Caco-2 (cell line): ENCODE measurements around the gene LLGL1. TPM values are rescaled to one million over a fixed set of nuclear protein-coding genes. Genes with fewer than 3 reads are reported as not detected.
A peak's percentile ranks its signal among the peaks of the same experiment; 100 is the strongest.

Source experiments
- BruUV-seq: library from RNA; stranded (reverse); fragments of 400-500 nt; replicated peaks from 2 replicates; lab custom pipeline; 2021; lab: Mats Ljungman, UMichigan
- CTCF ChIA-PET: fragments of 300-600 bp; sonication (Branson Sonifier 250); formaldehyde crosslinking; loops from one replicate; lab custom pipeline; 2022; ENCODE audit warnings: antibody characterized with exemption; lab: Charles Lee
- POLR2A ChIA-PET: fragments of 300-600 bp; sonication (Branson Sonifier 250); formaldehyde crosslinking; loops from one replicate; lab custom pipeline; 2022; ENCODE audit warnings: antibody characterized with exemption; lab: Charles Lee
- DNase-seq, 2 experiments: peaks; one replicate each; pipeline versions ENCODE4 v3.0.0 to v3.0.0-alpha.2; 2020 to 2022
- H3K27me3 ChIP-seq: replicated peaks from 2 replicates; pipeline ENCODE4 v1.6.0; 2011; ENCODE audit warnings: low read length; ENCODE audit not compliant: control insufficient read depth, insufficient read depth
- H3K36me3 ChIP-seq: 2 replicates; pipeline ENCODE4 v1.5.1; 2011; ENCODE audit warnings: low read length; ENCODE audit not compliant: control insufficient read depth, insufficient read depth
- H3K4me1 ChIP-seq: fragments of 250-450 bp; sonication (Bioruptor Pico); 2 replicates; pipeline ENCODE4 v1.5.1; 2020; ENCODE audit warnings: mild to moderate bottlenecking
- H3K4me3 ChIP-seq: 2 replicates; pipeline ENCODE4 v1.5.1; 2011; ENCODE audit warnings: low read depth, mild to moderate bottlenecking, control low read depth, low read length
- H3K9me3 ChIP-seq: fragments of 250-450 bp; sonication (Bioruptor Pico); 2 replicates; pipeline ENCODE4 v1.5.1; 2020; ENCODE audit warnings: mild to moderate bottlenecking, moderate library complexity
- H3K27ac Mint-ChIP-seq: one replicate; pipeline ENCODE4 v1.8.0; 2022; ENCODE audit warnings: mixed read lengths; ENCODE audit not compliant: unreplicated experiment
- H3K27me3 Mint-ChIP-seq: one replicate; pipeline ENCODE4 v1.8.0; 2022; ENCODE audit warnings: mixed read lengths; ENCODE audit not compliant: insufficient read depth, unreplicated experiment
- H3K36me3 Mint-ChIP-seq: one replicate; pipeline ENCODE4 v1.8.0; 2022; ENCODE audit warnings: mild to moderate bottlenecking, mixed read lengths; ENCODE audit not compliant: insufficient read depth, unreplicated experiment
- H3K4me1 Mint-ChIP-seq: one replicate; pipeline ENCODE4 v1.8.0; 2022; ENCODE audit warnings: low read depth, mixed read lengths; ENCODE audit not compliant: unreplicated experiment
- H3K4me3 Mint-ChIP-seq: one replicate; pipeline ENCODE4 v1.8.0; 2022; ENCODE audit warnings: mild to moderate bottlenecking, moderate library complexity, mixed read lengths; ENCODE audit not compliant: unreplicated experiment
- H3K9me3 Mint-ChIP-seq: one replicate; pipeline ENCODE4 v1.8.0; 2022; ENCODE audit warnings: mixed read lengths; ENCODE audit not compliant: unreplicated experiment
- CTCF ChIP-seq, 2 experiments: fragments of 200-600 bp in 1 of 2; IDR thresholded peaks; 1 replicate in 1 of 2; 2 replicates in 1 of 2; pipeline versions ENCODE4 v1.5.1 to v1.8.0; 2011 to 2022; ENCODE audit warnings: antibody characterized with exemption in 1 of 2, control low read depth in 1 of 2, inconsistent platforms in 1 of 2, low read depth in 1 of 2, low read length in 1 of 2, mild to moderate bottlenecking in 1 of 2, moderate library complexity in 1 of 2; ENCODE audit not compliant: insufficient read depth in 1 of 2, severe bottlenecking in 1 of 2, unreplicated experiment in 1 of 2
- intact Hi-C: fragments of 100-400 bp; cut with micrococcal nuclease; formaldehyde crosslinking; loops from one replicate; pipeline ENCODE4 v1.10.0; 2022; ENCODE audit not compliant: unreplicated experiment
- total RNA-seq: library from RNA; stranded (reverse); gene quantifications from 2 replicates; pipeline ENCODE4 v1.2.3, GENCODE V29; 2022

Gene LLGL1
- total RNA-seq, 1 experiment from 2014 or later = 41.3 TPM

GRCh38 chr17:18181358-18181757, 44.1 kb upstream of the LLGL1 start:
- Histone ChIP-seq H3K4me1 (peaks cover 16% of the 10 kb centered on the region), H3K36me3 (peaks cover 3% of the 10 kb centered on the region; the same call in 1 of the 2 replicates), H3K27me3 (no peaks in the 10 kb centered on the region), H3K9me3 (no peaks in the 10 kb centered on the region), H3K4me3 (no peak overlapping the region)
- ChIA-PET POLR2A (interaction anchor here (0.6 kb wide), 1 partner anchor 27 kb away, joined by 3 read pairs; no protein-coding TSS in a partner anchor), CTCF (no interaction called here)
- Mint-ChIP-seq H3K27me3 (no peaks in the 10 kb centered on the region), H3K4me3 (peak overlapping the region; percentile 85), H3K36me3 (peaks cover 24% of the 10 kb centered on the region), H3K27ac (no peak overlapping the region), H3K9me3 (no peaks in the 10 kb centered on the region), H3K4me1 (peaks cover 12% of the 10 kb centered on the region)
- BruUV-seq = no TSS peak
- intact Hi-C loops = loop anchor here (5.0 kb wide), 2 partner anchors 76 to 181 kb away; partner anchors contain the start of genes FLII and SHMT1
- no peak for TF ChIP-seq CTCF (IDR thresholded peaks at IDR 0.05; ENCODE audit: insufficient read depth in 1 of 2, low read depth in 1 of 2, low read length in 1 of 2, severe bottlenecking in 1 of 2, unreplicated experiment in 1 of 2)
- DNase-seq = no peak

- intact Hi-C loops = loop anchor here (2.0 to 5.0 kb wide), 4 partner anchors 42 to 180 kb away; partner anchors contain the start of genes FLII, LLGL1 and SHMT1
- Histone ChIP-seq H3K27me3 (no peaks in the 10 kb centered on the region), H3K4me1 (peaks cover 26% of the 10 kb centered on the region), H3K4me3 (peak overlapping the region; percentile 75), H3K36me3 (peaks cover 6% of the 10 kb centered on the region; the same call in 1 of the 2 replicates), H3K9me3 (no peaks in the 10 kb centered on the region)
- POLR2A ChIA-PET = interaction anchor here (0.6 to 2.0 kb wide), 5 partner anchors 28 to 946 kb away, joined by 3 to 8 read pairs (median 4); partner anchors contain the start of gene TOP3A
- peaks cover 20% of the 10 kb centered on the region for H3K4me1 Mint-ChIP-seq
- TSS peak; percentile 69 for BruUV-seq
- peak overlapping the region; percentile 98 for H3K27ac Mint-ChIP-seq
- H3K4me3 Mint-ChIP-seq = peak overlapping the region; percentile 85
- DNase-seq = no peak
- no peaks in the 10 kb centered on the region for H3K27me3 Mint-ChIP-seq
- H3K9me3 Mint-ChIP-seq = no peaks in the 10 kb centered on the region
- CTCF ChIA-PET = interaction anchor here (0.8 to 1.5 kb wide), 8 partner anchors 10 to 261 kb away, joined by 3 to 8 read pairs (median 5); partner anchors contain the start of genes DRC3, SMCR8, TOM1L2 and TOP3A
- no peak for TF ChIP-seq CTCF (IDR thresholded peaks at IDR 0.05; ENCODE audit: insufficient read depth in 1 of 2, low read depth in 1 of 2, low read length in 1 of 2, severe bottlenecking in 1 of 2, unreplicated experiment in 1 of 2)
- peaks cover 25% of the 10 kb centered on the region for H3K36me3 Mint-ChIP-seq
Measured at GRCh38 chr17:18182110-18182977, 43.1 kb upstream of the LLGL1 start.

- Mint-ChIP-seq H3K4me1 (peaks cover 26% of the 10 kb centered on the region), H3K27ac (peak overlapping the region; percentile 98), H3K27me3 (no peaks in the 10 kb centered on the region), H3K4me3 (peak overlapping the region; percentile 85), H3K9me3 (no peaks in the 10 kb centered on the region), H3K36me3 (peaks cover 31% of the 10 kb centered on the region)
- H3K9me3 ChIP-seq = no peaks in the 10 kb centered on the region
- BruUV-seq = no TSS peak
- intact Hi-C loops = loop anchor here (2.0 to 5.0 kb wide), 4 partner anchors 42 to 179 kb away; partner anchors contain the start of genes FLII, LLGL1 and SHMT1
- POLR2A ChIA-PET = interaction anchor here (0.7 to 2.0 kb wide), 4 partner anchors 29 to 947 kb away, joined by 3 to 8 read pairs (median 5); partner anchors contain the start of gene TOP3A
- peak overlapping the region; percentile 75 for H3K4me3 ChIP-seq
- no peak for TF ChIP-seq CTCF (IDR thresholded peaks at IDR 0.05; ENCODE audit: insufficient read depth in 1 of 2, low read depth in 1 of 2, low read length in 1 of 2, severe bottlenecking in 1 of 2, unreplicated experiment in 1 of 2)
- DNase-seq = peak; percentile 86 to 89
- CTCF ChIA-PET = interaction anchor here (0.8 to 1.5 kb wide), 9 partner anchors 9 to 262 kb away, joined by 3 to 8 read pairs (median 4); partner anchors contain the start of genes DRC3, SMCR8, TOM1L2 and TOP3A
- H3K36me3 ChIP-seq = peaks cover 6% of the 10 kb centered on the region; the same call in 1 of the 2 replicates
- no peaks in the 10 kb centered on the region for H3K27me3 ChIP-seq
- H3K4me1 ChIP-seq = peaks cover 30% of the 10 kb centered on the region
Measured at GRCh38 chr17:18182978-18183333, 42.5 kb upstream of the LLGL1 start.
